Breast epithelium (tissue), 4 donors: ENCODE results near the gene MBD5. TPM values are rescaled to one million over a fixed set of nuclear protein-coding genes. Genes with fewer than 3 reads are reported as not detected.

Experiments used
- DNase-seq, 2 donors: peaks; one replicate each; pipeline ENCODE4 v3.0.0-alpha.2; 2019; ENCODE audit warnings: low spot score in 2 of 2
- H3K27ac ChIP-seq, 2 donors: fragments of 200-600 bp; sonication (generic) in 1 of 2; one replicate each; pipeline ENCODE4 v1.5.1; 2016 to 2019; ENCODE audit warnings: mild to moderate bottlenecking in 1 of 2
- H3K27me3 ChIP-seq, 2 donors: fragments of 200-600 bp; sonication (generic) in 1 of 2; one replicate each; pipeline versions ENCODE4 v1.5.1 to v1.6.0; 2017 to 2019; ENCODE audit warnings: control low read depth in 1 of 2, mild to moderate bottlenecking in 1 of 2
- H3K36me3 ChIP-seq: fragments of 200-600 bp; one replicate; pipeline ENCODE4 v1.5.1; 2019
- H3K4me1 ChIP-seq, 2 donors: fragments of 200-600 bp; sonication (generic); one replicate each; pipeline ENCODE4 v1.5.1; 2016 to 2019; ENCODE audit warnings: control low read depth in 1 of 2
- H3K4me3 ChIP-seq, 3 donors: fragments of 200-600 bp; sonication (generic); 1 replicate in 2 of 3; 2 replicates in 1 of 3; pipeline ENCODE4 v1.5.1; 2016 to 2019; ENCODE audit warnings: mild to moderate bottlenecking in 3 of 3, moderate library complexity in 2 of 3
- H3K9me3 ChIP-seq, 2 donors: fragments of 200-600 bp; sonication (generic) in 1 of 2; one replicate each; pipeline ENCODE4 v1.5.1; 2016 to 2019; ENCODE audit warnings: control low read depth in 1 of 2
- CTCF ChIP-seq, 3 donors: fragments of 450-650 bp; IDR thresholded peaks; one replicate each; pipeline ENCODE4 v1.5.1; 2016 to 2017; ENCODE audit warnings: antibody characterized with exemption in 3 of 3, mild to moderate bottlenecking in 3 of 3, moderate library complexity in 3 of 3
- POLR2A ChIP-seq: fragments of 450-650 bp; IDR thresholded peaks from one replicate; pipeline ENCODE4 v1.6.1; 2016; ENCODE audit warnings: antibody characterized with exemption, mild to moderate bottlenecking, moderate library complexity
- POLR2AphosphoS5 ChIP-seq, 3 donors: sonication (generic); formaldehyde crosslinking; IDR thresholded peaks; one replicate each; pipeline ENCODE4 v1.6.1; 2017; ENCODE audit warnings: antibody characterized with exemption in 3 of 3
- intact Hi-C: fragments of 100-400 bp; cut with DNase I; formaldehyde crosslinking; loops from one replicate; pipeline ENCODE4 v1.15.1; 2023; ENCODE audit warnings: low total_unique reads
- total RNA-seq, 3 donors: library from RNA; depleted of rRNA; stranded (reverse); fragments of >200 nt; gene quantifications; one replicate each; pipeline ENCODE4 v1.1.0, GENCODE V29; 2016

The MBD5 gene
- 10 to 100 TPM; 24.0 to 63.8 (median 40.3) TPM for total RNA-seq

DNA sequence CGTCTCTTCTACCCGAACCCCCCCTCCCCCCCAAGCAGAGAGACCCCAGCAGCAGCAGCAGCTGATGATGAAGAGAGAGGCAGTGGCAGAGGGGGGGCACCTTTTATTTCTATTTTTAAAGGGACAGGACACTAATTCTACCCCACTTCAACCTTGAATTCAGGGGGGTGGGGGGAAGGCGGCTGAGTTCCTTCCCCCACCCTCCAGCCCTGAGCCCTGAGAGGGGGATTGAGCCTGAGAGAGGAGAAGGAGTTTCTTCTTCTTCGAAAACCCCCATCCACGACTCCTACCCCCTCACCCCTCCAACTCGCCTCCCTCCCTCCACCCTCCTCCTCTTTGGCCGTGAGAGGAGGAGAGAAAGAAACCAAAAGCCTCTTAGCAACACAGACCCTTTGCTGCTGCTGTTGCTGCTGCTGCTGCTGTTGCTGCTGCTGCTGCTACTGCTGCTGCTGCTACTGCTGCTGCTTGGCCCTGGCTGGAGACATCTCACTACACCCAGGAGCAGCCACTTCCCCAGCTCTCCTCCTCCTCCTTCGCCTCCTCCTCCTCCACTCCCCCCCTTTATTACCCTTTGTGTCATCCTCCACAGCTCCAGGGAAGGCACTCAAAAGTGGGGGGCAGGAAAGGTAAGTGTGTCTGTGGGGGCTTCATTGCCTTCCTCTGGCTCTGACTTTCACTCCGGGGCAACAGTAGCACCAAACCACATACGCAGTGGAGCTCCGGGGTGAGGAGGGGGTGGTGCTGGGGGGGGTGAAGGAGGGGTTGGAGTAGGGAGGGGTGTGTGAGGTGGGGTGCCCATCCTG, at the start of gene MBD5:
Gene MBD5 (plus strand): TSS at position 33 of the 803 bp plus-strand sequence.
- no peak for TF ChIP-seq CTCF (IDR thresholded peaks at IDR 0.05)
- no peak for TF ChIP-seq POLR2AphosphoS5 (IDR thresholded peaks at IDR 0.05)
- TF ChIP-seq POLR2A, result no peak
- DNase-seq, result peak in 1 of 2 donors; percentile 51
- Histone ChIP-seq H3K27me3 (no peaks in the 10 kb centered on the region), H3K4me3 (peak within 1 kb of the TSS; percentile 60 to 80 (median 78)), H3K36me3 (no peaks in the 10 kb centered on the region), H3K4me1 (peaks cover 0 to 8% of the 10 kb centered on the region in 2 donors), H3K9me3 (no peaks in the 10 kb centered on the region), H3K27ac (peak within 1 kb of the TSS; percentile 90 to 93)
- intact Hi-C loops, result no loop called here

GRCh38 chr2:147976102-147976501, 44.8 kb upstream of the MBD5 start:
- H3K4me3 ChIP-seq, result no peak overlapping the region
- H3K4me1 ChIP-seq, result no peaks in the 10 kb centered on the region
- no peak for DNase-seq
- H3K36me3 ChIP-seq, result peaks cover 7% of the 10 kb centered on the region
- intact Hi-C loops, result no loop called here
- H3K9me3 ChIP-seq, result peaks cover 0 to 10% of the 10 kb centered on the region in 2 donors
- no peaks in the 10 kb centered on the region for H3K27me3 ChIP-seq
- H3K27ac ChIP-seq, result no peak overlapping the region
- TF ChIP-seq POLR2A (no peak), CTCF (IDR thresholded peaks at IDR 0.05) (no peak), POLR2AphosphoS5 (IDR thresholded peaks at IDR 0.05) (no peak)

- Histone ChIP-seq H3K27me3 (no peaks in the 10 kb centered on the region), H3K4me3 (no peak overlapping the region), H3K4me1 (no peaks in the 10 kb centered on the region), H3K9me3 (peaks cover 0 to 10% of the 10 kb centered on the region in 2 donors), H3K27ac (no peak overlapping the region), H3K36me3 (no peaks in the 10 kb centered on the region)
- intact Hi-C loops, result no loop called here
- DNase-seq, result no peak
- TF ChIP-seq POLR2A, result no peak
- no peak for TF ChIP-seq POLR2AphosphoS5 (IDR thresholded peaks at IDR 0.05)
Observed at GRCh38 chr2:147977679-147978078, 43.2 kb upstream of the MBD5 start.

- H3K27me3 ChIP-seq, result no peaks in the 10 kb centered on the region
- H3K4me1 ChIP-seq, result no peaks in the 10 kb centered on the region
- H3K9me3 ChIP-seq, result peaks cover 0 to 10% of the 10 kb centered on the region in 2 donors
- no peak overlapping the region for H3K27ac ChIP-seq
- intact Hi-C loops, result no loop called here
- no peak for DNase-seq
- H3K36me3 ChIP-seq, result no peaks in the 10 kb centered on the region
- no peak overlapping the region for H3K4me3 ChIP-seq
- TF ChIP-seq POLR2AphosphoS5 (IDR thresholded peaks at IDR 0.05) (no peak), CTCF (IDR thresholded peaks at IDR 0.05) (no peak), POLR2A (no peak)
Observed at GRCh38 chr2:147980940-147981528, 39.9 kb upstream of the MBD5 start.

DNA sequence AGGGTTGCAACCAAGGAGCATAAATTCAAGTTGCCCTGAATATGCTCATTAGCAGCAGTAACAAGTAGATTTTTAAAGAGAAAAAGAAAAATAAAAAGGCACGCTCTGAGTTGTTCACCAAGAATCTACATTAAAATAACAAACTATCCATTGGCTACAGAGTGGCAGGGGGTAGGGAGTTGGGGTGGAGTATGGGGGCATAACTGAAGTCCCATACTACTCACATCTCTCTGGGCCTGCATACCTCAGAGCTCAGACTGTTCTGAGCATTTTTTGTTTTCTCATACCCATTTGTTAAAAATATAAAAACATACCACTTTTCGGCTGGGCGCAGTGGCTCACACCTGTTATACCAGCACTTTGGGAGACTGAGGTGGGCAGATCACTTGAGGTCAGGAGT, 31.8 kb upstream of the MBD5 start:
- Histone ChIP-seq H3K9me3 (no peaks in the 10 kb centered on the region), H3K36me3 (no peaks in the 10 kb centered on the region), H3K27ac (no peak overlapping the region), H3K4me1 (no peaks in the 10 kb centered on the region), H3K27me3 (no peaks in the 10 kb centered on the region), H3K4me3 (no peak overlapping the region)
- no peak for DNase-seq
- TF ChIP-seq POLR2A (no peak), POLR2AphosphoS5 (IDR thresholded peaks at IDR 0.05) (no peak), CTCF (IDR thresholded peaks at IDR 0.05) (no peak)
- intact Hi-C loops, result no loop called here
